SK-N-SH (cell line): ENCODE results near the gene PZP. TPM values are rescaled to one million over a fixed set of nuclear protein-coding genes. Genes with fewer than 3 reads are reported as not detected.

Source experiments
- CTCF ChIA-PET: fragments of 300-600, 350-600 bp; formaldehyde crosslinking; extraction: SDS; loops from one replicate; lab custom pipeline; 2021; lab: Yijun Ruan, JAX
- POLR2A ChIA-PET: fragments of 350-600 bp; sonication (Branson Sonifier 250); formaldehyde crosslinking; extraction: SDS; loops from one replicate; lab custom pipeline; 2020; ENCODE audit warnings: antibody characterized with exemption, inconsistent platforms; lab: Yijun Ruan, JAX
- DNase-seq: peaks from one replicate; pipeline ENCODE4 v3.0.0; 2012
- H2AFZ ChIP-seq: fragments of 200-600 bp; sonication (generic); 2 replicates; pipeline ENCODE4 v1.8.1; 2016; ENCODE audit warnings: antibody characterized with exemption, mild to moderate bottlenecking, low read depth
- H3F3A ChIP-seq: fragments of 200-600 bp; sonication (generic); replicated peaks from 2 replicates; pipeline ENCODE3; 2016; ENCODE audit warnings: antibody characterized with exemption, mild to moderate bottlenecking; ENCODE audit not compliant: insufficient read depth
- H3K27ac ChIP-seq, 2 experiments: fragments of 200-500 bp in 1 of 2; fragments of 200-600 bp in 1 of 2; sonication (Bioruptor generic) in 1 of 2; sonication (generic), shearing (Covaris generic) in 1 of 2; 2 replicates each; pipeline versions ENCODE4 v1.5.1 to v1.6.1; 2014 to 2016; ENCODE audit warnings: low read depth in 2 of 2, inconsistent platforms in 1 of 2, low read length in 1 of 2, mild to moderate bottlenecking in 1 of 2, mixed read lengths in 1 of 2
- H3K27me3 ChIP-seq: fragments of 200-600 bp; sonication (generic), shearing (Covaris generic); 2 replicates; pipeline ENCODE4 v1.6.1; 2016; ENCODE audit warnings: mixed run types; ENCODE audit not compliant: insufficient read depth
- H3K36me3 ChIP-seq, 2 experiments: fragments of 200-500 bp in 1 of 2; fragments of 200-600 bp in 1 of 2; sonication (Bioruptor generic) in 1 of 2; sonication (generic) in 1 of 2; replicated peaks in 1 of 2; 2 replicates each; pipeline versions ENCODE3 to v1.5.1; 2014 to 2016; ENCODE audit warnings: low read length in 1 of 2, mild to moderate bottlenecking in 1 of 2; ENCODE audit not compliant: insufficient read depth in 2 of 2, control insufficient read depth in 1 of 2
- H3K4me1 ChIP-seq, 2 experiments: fragments of 200-500 bp in 1 of 2; fragments of 200-600 bp in 1 of 2; sonication (Bioruptor generic) in 1 of 2; sonication (generic), shearing (Covaris generic) in 1 of 2; 2 replicates each; pipeline versions ENCODE4 v1.5.1 to v1.6.1; 2014 to 2016; ENCODE audit warnings: low read depth in 1 of 2, low read length in 1 of 2, mixed run types in 1 of 2; ENCODE audit not compliant: insufficient read depth in 2 of 2, control insufficient read depth in 1 of 2
- H3K4me2 ChIP-seq: fragments of 200-600 bp; sonication (generic), shearing (Covaris generic); 2 replicates; pipeline ENCODE4 v1.6.1; 2017; ENCODE audit warnings: mixed run types
- H3K4me3 ChIP-seq, 2 experiments: fragments of 200-500 bp in 1 of 2; fragments of 200-600 bp in 1 of 2; sonication (Bioruptor generic) in 1 of 2; sonication (generic), shearing (Covaris generic) in 1 of 2; 2 replicates each; pipeline versions ENCODE4 v1.5.1 to v1.8.1; 2014 to 2016; ENCODE audit warnings: low read depth in 2 of 2, inconsistent platforms in 1 of 2, low read length in 1 of 2, mild to moderate bottlenecking in 1 of 2, mixed read lengths in 1 of 2, moderate library complexity in 1 of 2
- H3K79me2 ChIP-seq: fragments of 200-600 bp; sonication (generic); 2 replicates; pipeline ENCODE4 v1.8.1; 2017; ENCODE audit warnings: mild to moderate bottlenecking; ENCODE audit not compliant: insufficient read depth
- H3K9ac ChIP-seq: fragments of 200-600 bp; sonication (generic); 2 replicates; pipeline ENCODE4 v1.6.1; 2017; ENCODE audit warnings: mixed run types
- H3K9me2 ChIP-seq: fragments of 200-600 bp; sonication (generic); 2 replicates; pipeline ENCODE4 v1.6.1; 2017; ENCODE audit warnings: mixed run types
- H3K9me3 ChIP-seq: fragments of 200-600 bp; sonication (generic); 2 replicates; pipeline ENCODE4 v1.6.1; 2017; ENCODE audit warnings: mixed run types, mild to moderate bottlenecking, moderate library complexity
- H4K20me1 ChIP-seq: fragments of 200-600 bp; sonication (generic); 2 replicates; pipeline ENCODE4 v1.6.1; 2017; ENCODE audit warnings: mild to moderate bottlenecking, mixed run types; ENCODE audit not compliant: insufficient read depth
- ELF1 ChIP-seq: IDR thresholded peaks from 2 replicates; pipeline ENCODE4 v1.4.0; 2012
- EP300 ChIP-seq, 2 experiments: IDR thresholded peaks; 2 replicates each; pipeline versions ENCODE4 v1.4.0 to v1.6.1; 2012; ENCODE audit warnings: borderline replicate concordance in 1 of 2, low read depth in 1 of 2, low read length in 1 of 2
- FOXJ3 ChIP-seq: sonication (generic); formaldehyde crosslinking; IDR thresholded peaks from 2 replicates; pipeline ENCODE4 v1.5.1; 2020; ENCODE audit warnings: mild to moderate bottlenecking, missing genetic modification reagents
- GABPA ChIP-seq: IDR thresholded peaks from 2 replicates; pipeline ENCODE4 v1.4.0; 2012; ENCODE audit warnings: low read depth, mild to moderate bottlenecking
- MXI1 ChIP-seq: IDR thresholded peaks from 2 replicates; pipeline ENCODE4 v1.6.1; 2012; ENCODE audit warnings: mild to moderate bottlenecking, low read depth, low read length, improper control_type of control experiment
- NFIC ChIP-seq: IDR thresholded peaks from 2 replicates; pipeline ENCODE4 v1.4.0; 2012; ENCODE audit warnings: borderline replicate concordance
- NRF1 ChIP-seq: IDR thresholded peaks from 2 replicates; pipeline ENCODE4 v1.6.1; 2012; ENCODE audit warnings: low read depth, mild to moderate bottlenecking, low read length
- POLR2AphosphoS5 ChIP-seq: IDR thresholded peaks from 2 replicates; pipeline ENCODE4 v1.6.1; 2012; ENCODE audit warnings: low read depth, low read length
- RAD21 ChIP-seq: IDR thresholded peaks from 2 replicates; pipeline ENCODE4 v1.6.1; 2012; ENCODE audit warnings: mild to moderate bottlenecking, low read length
- RCOR1 ChIP-seq: fragments of 150-350 bp; IDR thresholded peaks from 2 replicates; pipeline ENCODE4 v1.6.1; 2017; ENCODE audit warnings: antibody characterized with exemption, low read length
- RFX5 ChIP-seq: IDR thresholded peaks from 2 replicates; pipeline ENCODE4 v1.6.1; 2012; ENCODE audit warnings: mild to moderate bottlenecking, improper control_type of control experiment, low read length
- RXRA ChIP-seq: IDR thresholded peaks from 2 replicates; pipeline ENCODE4 v1.4.0; 2012; ENCODE audit warnings: low read depth, mild to moderate bottlenecking, borderline replicate concordance
- SIN3A ChIP-seq: IDR thresholded peaks from 2 replicates; pipeline ENCODE4 v1.6.1; 2012; ENCODE audit warnings: low read depth, mild to moderate bottlenecking, low read length, moderate library complexity, borderline replicate concordance
- TAF1 ChIP-seq: IDR thresholded peaks from 2 replicates; pipeline ENCODE4 v1.6.1; 2012; ENCODE audit warnings: low read depth, mild to moderate bottlenecking, low read length, moderate library complexity, borderline replicate concordance
- TCF12 ChIP-seq: IDR thresholded peaks from 2 replicates; pipeline ENCODE4 v1.4.0; 2012
- USF2 ChIP-seq: fragments of 150-350 bp; IDR thresholded peaks from 2 replicates; pipeline ENCODE4 v1.6.1; 2017; ENCODE audit warnings: antibody characterized with exemption, low read length, low read depth, borderline replicate concordance
- YY1 ChIP-seq: IDR thresholded peaks from 2 replicates; pipeline ENCODE4 v1.4.0; 2012; ENCODE audit warnings: low read depth, mild to moderate bottlenecking
- WGBS: methylation state at CpG from one replicate; pipeline ENCODE4 v1.1.6; 2017; ENCODE audit warnings: low lambda C conversion rate; 5-methylcytosine and 5-hydroxymethylcytosine counted together
- polyA plus RNA-seq, 3 experiments: library from polyadenylated mRNA; depleted of rRNA; stranded (reverse); fragments of >200 nt; gene quantifications; 2 replicates each; pipeline ENCODE4 v1.2.3, GENCODE V29; 2012
- TF ChIP-seq, protein P1 (sequence below): fragments of 150-350 bp; IDR thresholded peaks from 2 replicates; pipeline ENCODE4 v1.6.1; 2016; ENCODE audit warnings: mild to moderate bottlenecking, low read depth, low read length
- TF ChIP-seq, protein P2 (sequence below): fragments of 200-600 bp; sonication (generic); IDR thresholded peaks from 2 replicates; pipeline ENCODE4 v1.6.1; 2017; ENCODE audit warnings: antibody characterized with exemption, mild to moderate bottlenecking, moderate library complexity
- TF ChIP-seq, protein P3 (sequence below): IDR thresholded peaks from 2 replicates; pipeline ENCODE4 v1.6.1; 2012; ENCODE audit warnings: mild to moderate bottlenecking, low read depth, low read length, moderate library complexity

The PZP gene
- polyA plus RNA-seq, 1 of the 3 experiments (the other 2 are of a cell fraction) = not detected

GRCh38 chr12:9227950-9228349 lies 19.8 kb upstream of the PZP start:
- Histone ChIP-seq H3K36me3 (no peaks in the 10 kb centered on the region), H3K9me3 (no peaks in the 10 kb centered on the region), H4K20me1 (no peaks in the 10 kb centered on the region), H3K4me3 (no peak overlapping the region), H3K9ac (no peak overlapping the region), H3K9me2 (no peaks in the 10 kb centered on the region; the same call in 1 of the 2 replicates), H3K27me3 (no peaks in the 10 kb centered on the region), H3K4me1 (no peaks in the 10 kb centered on the region), H3K79me2 (no peaks in the 10 kb centered on the region), H3F3A (no peaks in the 10 kb centered on the region), H2AFZ (no peak overlapping the region), H3K4me2 (no peak overlapping the region), H3K27ac (no peak overlapping the region)
- no peak for DNase-seq
- ChIA-PET POLR2A (no interaction called here), CTCF (no interaction called here)
- WGBS = 25% methylated on average over 8 of the region's 8 CpGs
- TF ChIP-seq, protein P1, sequence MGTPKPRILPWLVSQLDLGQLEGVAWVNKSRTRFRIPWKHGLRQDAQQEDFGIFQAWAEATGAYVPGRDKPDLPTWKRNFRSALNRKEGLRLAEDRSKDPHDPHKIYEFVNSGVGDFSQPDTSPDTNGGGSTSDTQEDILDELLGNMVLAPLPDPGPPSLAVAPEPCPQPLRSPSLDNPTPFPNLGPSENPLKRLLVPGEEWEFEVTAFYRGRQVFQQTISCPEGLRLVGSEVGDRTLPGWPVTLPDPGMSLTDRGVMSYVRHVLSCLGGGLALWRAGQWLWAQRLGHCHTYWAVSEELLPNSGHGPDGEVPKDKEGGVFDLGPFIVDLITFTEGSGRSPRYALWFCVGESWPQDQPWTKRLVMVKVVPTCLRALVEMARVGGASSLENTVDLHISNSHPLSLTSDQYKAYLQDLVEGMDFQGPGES = no peak
- TF ChIP-seq TCF12 = no peak
- no peak for TF ChIP-seq RFX5
- no peak for TF ChIP-seq NRF1

DNA sequence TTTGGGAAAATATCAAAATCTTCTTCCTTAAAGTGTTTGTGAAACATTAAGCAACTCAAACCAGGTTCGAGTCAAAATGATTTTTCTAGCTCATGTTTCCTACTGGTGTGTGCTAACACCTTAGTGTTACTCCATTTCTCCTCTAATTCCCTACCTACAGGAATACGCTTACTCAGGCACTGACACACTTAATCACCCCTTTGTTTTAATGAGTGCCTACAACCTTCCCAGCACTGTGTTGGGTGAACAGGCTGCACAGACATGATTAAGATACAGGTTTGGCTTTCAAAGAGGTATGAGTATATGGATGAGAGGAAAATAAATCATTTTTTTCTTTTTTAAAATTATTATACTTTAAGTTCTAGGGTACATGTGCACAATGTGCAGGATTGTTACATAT lies 15.6 kb upstream of the PZP start:
- H3K27ac ChIP-seq = no peak overlapping the region
- no peaks in the 10 kb centered on the region; the same call in 1 of the 2 replicates for H3K9me2 ChIP-seq
- WGBS = 19% methylated on average over 2 of the region's 2 CpGs
- no peak for DNase-seq
- no peak overlapping the region for H2AFZ ChIP-seq
- no peak overlapping the region for H3K9ac ChIP-seq
- H3K9me3 ChIP-seq = no peaks in the 10 kb centered on the region
- ChIA-PET CTCF (no interaction called here), POLR2A (no interaction called here)
- no peaks in the 10 kb centered on the region for H3F3A ChIP-seq
- H3K27me3 ChIP-seq = no peaks in the 10 kb centered on the region
- H3K4me1 ChIP-seq = no peaks in the 10 kb centered on the region
- no peak overlapping the region for H3K4me3 ChIP-seq
- no peaks in the 10 kb centered on the region for H3K36me3 ChIP-seq
- H4K20me1 ChIP-seq = no peaks in the 10 kb centered on the region
- no peak for TF ChIP-seq TAF1
- no peak for TF ChIP-seq USF2
- TF ChIP-seq EP300 (IDR thresholded peaks at IDR 0.05; ENCODE audit: borderline replicate concordance in 1 of 2, low read depth in 1 of 2, low read length in 1 of 2) = no peak
- no peak for TF ChIP-seq FOXJ3 (CRISPR knock-in tag)
- no peak for TF ChIP-seq POLR2AphosphoS5
- TF ChIP-seq ELF1 = no peak
- TF ChIP-seq RCOR1 = no peak
- TF ChIP-seq, protein P2, sequence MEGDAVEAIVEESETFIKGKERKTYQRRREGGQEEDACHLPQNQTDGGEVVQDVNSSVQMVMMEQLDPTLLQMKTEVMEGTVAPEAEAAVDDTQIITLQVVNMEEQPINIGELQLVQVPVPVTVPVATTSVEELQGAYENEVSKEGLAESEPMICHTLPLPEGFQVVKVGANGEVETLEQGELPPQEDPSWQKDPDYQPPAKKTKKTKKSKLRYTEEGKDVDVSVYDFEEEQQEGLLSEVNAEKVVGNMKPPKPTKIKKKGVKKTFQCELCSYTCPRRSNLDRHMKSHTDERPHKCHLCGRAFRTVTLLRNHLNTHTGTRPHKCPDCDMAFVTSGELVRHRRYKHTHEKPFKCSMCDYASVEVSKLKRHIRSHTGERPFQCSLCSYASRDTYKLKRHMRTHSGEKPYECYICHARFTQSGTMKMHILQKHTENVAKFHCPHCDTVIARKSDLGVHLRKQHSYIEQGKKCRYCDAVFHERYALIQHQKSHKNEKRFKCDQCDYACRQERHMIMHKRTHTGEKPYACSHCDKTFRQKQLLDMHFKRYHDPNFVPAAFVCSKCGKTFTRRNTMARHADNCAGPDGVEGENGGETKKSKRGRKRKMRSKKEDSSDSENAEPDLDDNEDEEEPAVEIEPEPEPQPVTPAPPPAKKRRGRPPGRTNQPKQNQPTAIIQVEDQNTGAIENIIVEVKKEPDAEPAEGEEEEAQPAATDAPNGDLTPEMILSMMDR = no peak
- TF ChIP-seq RXRA = no peak
- no peak for TF ChIP-seq NRF1
- TF ChIP-seq NFIC = no peak
- TF ChIP-seq GABPA = no peak
- TF ChIP-seq YY1 = no peak
- no peak for TF ChIP-seq SIN3A
- no peak for TF ChIP-seq RAD21
- TF ChIP-seq MXI1 = no peak
- TF ChIP-seq, protein P3, sequence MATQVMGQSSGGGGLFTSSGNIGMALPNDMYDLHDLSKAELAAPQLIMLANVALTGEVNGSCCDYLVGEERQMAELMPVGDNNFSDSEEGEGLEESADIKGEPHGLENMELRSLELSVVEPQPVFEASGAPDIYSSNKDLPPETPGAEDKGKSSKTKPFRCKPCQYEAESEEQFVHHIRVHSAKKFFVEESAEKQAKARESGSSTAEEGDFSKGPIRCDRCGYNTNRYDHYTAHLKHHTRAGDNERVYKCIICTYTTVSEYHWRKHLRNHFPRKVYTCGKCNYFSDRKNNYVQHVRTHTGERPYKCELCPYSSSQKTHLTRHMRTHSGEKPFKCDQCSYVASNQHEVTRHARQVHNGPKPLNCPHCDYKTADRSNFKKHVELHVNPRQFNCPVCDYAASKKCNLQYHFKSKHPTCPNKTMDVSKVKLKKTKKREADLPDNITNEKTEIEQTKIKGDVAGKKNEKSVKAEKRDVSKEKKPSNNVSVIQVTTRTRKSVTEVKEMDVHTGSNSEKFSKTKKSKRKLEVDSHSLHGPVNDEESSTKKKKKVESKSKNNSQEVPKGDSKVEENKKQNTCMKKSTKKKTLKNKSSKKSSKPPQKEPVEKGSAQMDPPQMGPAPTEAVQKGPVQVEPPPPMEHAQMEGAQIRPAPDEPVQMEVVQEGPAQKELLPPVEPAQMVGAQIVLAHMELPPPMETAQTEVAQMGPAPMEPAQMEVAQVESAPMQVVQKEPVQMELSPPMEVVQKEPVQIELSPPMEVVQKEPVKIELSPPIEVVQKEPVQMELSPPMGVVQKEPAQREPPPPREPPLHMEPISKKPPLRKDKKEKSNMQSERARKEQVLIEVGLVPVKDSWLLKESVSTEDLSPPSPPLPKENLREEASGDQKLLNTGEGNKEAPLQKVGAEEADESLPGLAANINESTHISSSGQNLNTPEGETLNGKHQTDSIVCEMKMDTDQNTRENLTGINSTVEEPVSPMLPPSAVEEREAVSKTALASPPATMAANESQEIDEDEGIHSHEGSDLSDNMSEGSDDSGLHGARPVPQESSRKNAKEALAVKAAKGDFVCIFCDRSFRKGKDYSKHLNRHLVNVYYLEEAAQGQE = no peak
- H3K79me2 ChIP-seq = no peaks in the 10 kb centered on the region
- H3K4me2 ChIP-seq = no peak overlapping the region
